NAMALWA (cell line): ENCODE data around the gene AR.

ENCODE experiments used
- DNase-seq: peaks from one replicate; pipeline ENCODE4 v3.0.0-alpha.2; 2015; ENCODE audit warnings: low spot score

Gene AR

GRCh38 chrX:67724359-67725110 is 180.7 kb downstream of the AR start:
- DNase-seq: no peak

- no peak for DNase-seq
These were observed 181.7 kb downstream of the AR start for GRCh38 chrX:67725471-67725870.

- DNase-seq: no peak
These were observed 182.2 kb downstream of the AR start for GRCh38 chrX:67726018-67726417.

DNA sequence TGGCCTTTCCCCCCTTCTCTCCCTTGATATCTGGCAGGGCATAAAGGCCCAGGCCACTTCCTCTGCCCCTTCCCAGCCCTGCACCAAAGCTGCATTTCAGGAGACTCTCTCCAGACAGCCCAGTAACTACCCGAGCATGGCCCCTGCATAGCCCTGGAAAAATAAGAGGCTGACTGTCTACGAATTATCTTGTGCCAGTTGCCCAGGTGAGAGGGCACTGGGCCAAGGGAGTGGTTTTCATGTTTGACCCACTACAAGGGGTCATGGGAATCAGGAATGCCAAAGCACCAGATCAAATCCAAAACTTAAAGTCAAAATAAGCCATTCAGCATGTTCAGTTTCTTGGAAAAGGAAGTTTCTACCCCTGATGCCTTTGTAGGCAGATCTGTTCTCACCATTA is 183.8 kb downstream of the AR start:
- DNase-seq: no peak

DNA sequence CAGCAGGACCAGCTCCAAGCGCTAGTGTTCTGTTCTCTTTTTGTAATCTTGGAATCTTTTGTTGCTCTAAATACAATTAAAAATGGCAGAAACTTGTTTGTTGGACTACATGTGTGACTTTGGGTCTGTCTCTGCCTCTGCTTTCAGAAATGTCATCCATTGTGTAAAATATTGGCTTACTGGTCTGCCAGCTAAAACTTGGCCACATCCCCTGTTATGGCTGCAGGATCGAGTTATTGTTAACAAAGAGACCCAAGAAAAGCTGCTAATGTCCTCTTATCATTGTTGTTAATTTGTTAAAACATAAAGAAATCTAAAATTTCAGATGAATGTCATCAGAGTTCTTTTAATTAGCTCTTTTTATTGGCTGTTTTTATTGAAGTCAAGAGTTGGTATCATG is 186.5 kb downstream of the AR start:
- no peak for DNase-seq

DNA sequence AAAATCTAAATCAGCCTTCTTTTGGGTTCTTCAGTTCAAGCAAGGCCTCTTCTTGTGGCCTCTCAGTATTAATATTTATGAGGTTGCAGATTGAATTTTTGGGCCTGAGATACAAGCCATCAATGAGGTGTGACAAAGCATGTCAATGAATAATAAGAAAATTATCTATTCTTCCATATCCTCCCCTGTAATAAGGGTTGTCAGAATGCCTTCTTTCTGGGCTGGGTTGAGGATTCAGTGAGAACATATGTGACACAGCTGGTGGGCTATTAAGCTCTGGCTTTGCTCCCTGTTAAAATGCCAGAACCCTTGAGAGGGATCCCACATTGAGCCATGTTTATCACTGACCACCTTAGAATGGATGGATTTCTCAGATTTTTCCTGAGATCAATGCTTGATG is 187.2 kb downstream of the AR start:
- no peak for DNase-seq

GRCh38 chrX:67732864-67733263 is 189.0 kb downstream of the AR start:
- no peak for DNase-seq

- DNase-seq: no peak
These were observed 190.4 kb downstream of the AR start for GRCh38 chrX:67734111-67734753.

- no peak for DNase-seq
These were observed 205.7 kb downstream of the AR start for GRCh38 chrX:67749536-67749935.

DNA sequence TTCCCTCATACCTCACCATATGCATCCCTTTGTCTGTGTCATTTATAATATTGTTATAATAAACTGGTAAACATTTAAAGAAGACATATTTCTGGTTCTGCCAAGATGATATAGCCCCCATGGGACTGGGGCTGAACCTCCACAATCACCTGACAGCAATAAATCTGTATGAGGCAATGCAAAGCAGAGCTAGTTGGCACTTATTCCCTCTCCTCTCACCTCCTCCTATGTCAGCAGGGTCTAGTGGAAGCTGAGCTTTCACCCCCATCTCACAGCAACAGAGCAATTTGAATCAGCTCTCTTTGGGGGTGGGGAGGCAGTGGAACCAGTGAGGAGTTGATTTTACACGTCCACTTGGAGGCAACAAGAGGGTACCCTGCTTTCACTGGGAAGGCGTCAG is 206.9 kb downstream of the AR start:
- no peak for DNase-seq

DNA sequence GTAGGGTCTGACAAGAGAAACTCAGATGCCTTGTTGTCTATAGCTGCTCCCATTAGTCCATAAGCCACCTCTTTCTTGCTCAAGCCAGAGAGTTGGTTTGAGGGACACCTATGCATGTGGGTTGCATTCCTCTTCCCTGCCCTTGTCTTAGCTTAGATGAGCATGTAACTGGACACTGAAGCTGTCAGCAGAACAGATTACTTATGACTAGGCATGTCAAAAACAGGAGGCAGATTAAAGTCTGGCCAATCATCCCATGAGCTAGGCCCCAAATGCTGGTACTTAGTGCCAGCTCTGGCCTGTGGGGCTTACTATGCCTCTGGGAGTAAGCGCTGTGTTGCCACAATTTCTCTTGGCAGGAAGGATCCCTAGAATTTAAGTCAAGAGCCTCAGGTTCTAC is 215.2 kb downstream of the AR start:
- DNase-seq: no peak

DNA sequence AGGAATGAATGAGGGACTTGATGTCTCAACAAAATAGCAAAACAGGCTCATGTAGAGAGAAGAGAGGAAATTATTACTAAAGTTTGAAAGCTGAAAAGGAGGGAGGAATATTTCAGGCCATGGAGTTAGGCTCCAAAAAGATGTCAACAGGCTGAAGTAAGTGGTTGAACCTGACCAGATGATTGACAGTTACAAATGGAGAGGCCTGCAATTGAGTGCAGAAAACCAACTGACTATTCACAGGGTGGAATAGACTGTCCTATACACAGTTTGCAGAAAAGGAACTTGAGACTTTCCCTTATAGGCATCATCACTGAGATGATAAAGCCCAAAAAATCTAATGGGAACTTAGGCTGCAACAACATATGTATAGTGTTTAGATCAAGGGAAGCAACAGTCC is 233.3 kb downstream of the AR start:
- DNase-seq: no peak

- no peak for DNase-seq
These were observed 235.3 kb downstream of the AR start for GRCh38 chrX:67779099-67779498.
